Gastroesophageal sphincter (tissue), 3 donors: ENCODE results near the gene FRK.

ENCODE experiments used
- CTCF ChIP-seq, 4 experiments: fragments of 200-600 bp in 2 of 4; fragments of 450-650 bp in 2 of 4; sonication (generic) in 1 of 4; IDR thresholded peaks; one replicate each; pipeline ENCODE4 v1.5.1; 2017 to 2019; ENCODE audit warnings: antibody characterized with exemption in 4 of 4, mild to moderate bottlenecking in 2 of 4, moderate library complexity in 2 of 4
- EP300 ChIP-seq: sonication (generic); formaldehyde crosslinking; IDR thresholded peaks from one replicate; pipeline ENCODE4 v1.6.1; 2017; ENCODE audit warnings: antibody characterized with exemption, mild to moderate bottlenecking
- POLR2A ChIP-seq, 2 donors: fragments of 450-650 bp; IDR thresholded peaks; one replicate each; pipeline ENCODE4 v1.6.1; 2017; ENCODE audit warnings: antibody characterized with exemption in 2 of 2, mild to moderate bottlenecking in 2 of 2, moderate library complexity in 1 of 2
- POLR2AphosphoS5 ChIP-seq: sonication (generic); formaldehyde crosslinking; IDR thresholded peaks from one replicate; pipeline ENCODE4 v1.6.1; 2017; ENCODE audit warnings: antibody characterized with exemption

- no peak for TF ChIP-seq CTCF (IDR thresholded peaks at IDR 0.05)
- no peak for TF ChIP-seq POLR2A (IDR thresholded peaks at IDR 0.05)
- TF ChIP-seq POLR2AphosphoS5 = no peak
- no peak for TF ChIP-seq EP300
Observed at GRCh38 chr6:116049321-116049720, 11.4 kb downstream of the FRK start.
